Fibroblast of the conjunctiva (primary cell): ENCODE results near the gene PEBP1.

Source experiments
- DNase-seq: peaks from one replicate; pipeline ENCODE4 v3.0.0-alpha.2; 2010; ENCODE audit warnings: low read depth

PEBP1 gene

GRCh38 chr12:118193958-118194357 lies 58.0 kb downstream of the PEBP1 start:
- no peak for DNase-seq
